GM13976 (cell line): ENCODE measurements around the gene PRKAG2.

ENCODE experiments used
- DNase-seq: peaks from one replicate; pipeline ENCODE4 v3.0.0; 2012; ENCODE audit warnings: low spot score
- CTCF ChIP-seq: IDR thresholded peaks from 2 replicates; pipeline ENCODE4 v1.5.1; 2012; ENCODE audit warnings: borderline replicate concordance, mild to moderate bottlenecking; ENCODE audit not compliant: insufficient read depth; ENCODE audit errors: extremely low read depth, missing control alignments, control extremely low read depth
- in situ Hi-C: fragments of 300-500 bp; cut with MboI; formaldehyde crosslinking; loops from one replicate; pipeline ENCODE4 v1.12.0; 2022; ENCODE audit warnings: low sequenced_read_pairs, mixed read lengths, inconsistent platforms; ENCODE audit not compliant: unreplicated experiment

PRKAG2 gene

DNA sequence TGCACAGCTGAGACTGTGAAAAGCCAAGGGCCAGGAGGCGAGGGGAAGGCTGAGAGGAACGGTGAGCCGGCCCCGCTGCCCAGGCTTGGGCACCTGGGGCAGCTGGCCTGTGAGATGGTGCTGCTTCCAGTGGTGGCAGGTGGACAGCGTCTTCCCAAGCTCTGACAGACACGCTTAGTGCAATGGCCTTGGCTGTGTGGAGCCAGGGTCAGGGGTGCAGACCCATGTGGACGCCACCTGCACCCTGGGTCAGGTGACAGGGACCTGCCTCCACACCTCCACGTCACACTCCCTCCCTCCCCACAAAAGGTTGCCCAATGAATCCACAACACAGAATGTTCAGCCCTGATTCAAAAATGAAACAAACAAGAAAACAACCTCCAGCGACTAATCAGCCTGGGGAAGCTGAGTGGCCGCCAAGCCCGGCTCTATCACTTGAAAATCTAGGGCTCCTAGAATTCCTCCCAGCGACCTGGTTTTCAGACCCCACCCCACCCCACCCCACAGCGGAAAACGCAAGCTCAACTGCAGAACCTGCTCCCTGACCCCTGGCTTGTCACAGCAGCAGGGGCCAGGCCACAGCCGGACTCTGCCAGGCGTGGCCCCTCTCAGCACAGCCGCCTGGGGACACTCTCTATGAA, 54.3 kb downstream of the PRKAG2 start:
- TF ChIP-seq CTCF: no peak
- no peak for DNase-seq
- in situ Hi-C loops: no loop called here

GRCh38 chr7:151821806-151822540, 54.9 kb downstream of the PRKAG2 start:
- in situ Hi-C loops: no loop called here
- DNase-seq: no peak
- TF ChIP-seq CTCF: no peak

GRCh38 chr7:151821226-151821625, 55.7 kb downstream of the PRKAG2 start:
- no peak for DNase-seq

GRCh38 chr7:151820491-151821105, 56.3 kb downstream of the PRKAG2 start:
- in situ Hi-C loops: no loop called here
- DNase-seq: no peak
- TF ChIP-seq CTCF: no peak

More at GRCh38 chr7:151821226-151821625, 55.7 kb downstream of the PRKAG2 start:
- in situ Hi-C loops: no loop called here
- no peak for TF ChIP-seq CTCF

DNA sequence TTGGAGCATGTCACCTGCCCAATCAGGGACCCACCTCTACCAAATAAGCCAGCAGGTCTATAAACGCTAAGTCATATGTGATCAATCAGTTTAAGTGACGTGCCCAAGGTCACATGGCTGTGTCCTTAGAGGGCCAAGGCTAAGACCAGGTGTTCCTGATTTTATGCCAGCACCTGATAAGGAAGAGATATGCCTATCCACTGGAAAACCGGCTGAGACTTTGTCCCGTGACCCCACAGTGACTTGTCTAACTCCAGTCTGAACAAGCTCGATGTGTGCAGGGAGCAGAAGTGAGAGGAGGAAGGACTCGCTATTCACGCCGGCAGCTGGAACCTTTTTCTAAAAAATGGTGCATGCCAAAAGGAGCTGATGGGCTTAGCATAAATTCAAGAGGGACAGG, 57.0 kb downstream of the PRKAG2 start:
- TF ChIP-seq CTCF: no peak
- in situ Hi-C loops: no loop called here
- no peak for DNase-seq

DNA sequence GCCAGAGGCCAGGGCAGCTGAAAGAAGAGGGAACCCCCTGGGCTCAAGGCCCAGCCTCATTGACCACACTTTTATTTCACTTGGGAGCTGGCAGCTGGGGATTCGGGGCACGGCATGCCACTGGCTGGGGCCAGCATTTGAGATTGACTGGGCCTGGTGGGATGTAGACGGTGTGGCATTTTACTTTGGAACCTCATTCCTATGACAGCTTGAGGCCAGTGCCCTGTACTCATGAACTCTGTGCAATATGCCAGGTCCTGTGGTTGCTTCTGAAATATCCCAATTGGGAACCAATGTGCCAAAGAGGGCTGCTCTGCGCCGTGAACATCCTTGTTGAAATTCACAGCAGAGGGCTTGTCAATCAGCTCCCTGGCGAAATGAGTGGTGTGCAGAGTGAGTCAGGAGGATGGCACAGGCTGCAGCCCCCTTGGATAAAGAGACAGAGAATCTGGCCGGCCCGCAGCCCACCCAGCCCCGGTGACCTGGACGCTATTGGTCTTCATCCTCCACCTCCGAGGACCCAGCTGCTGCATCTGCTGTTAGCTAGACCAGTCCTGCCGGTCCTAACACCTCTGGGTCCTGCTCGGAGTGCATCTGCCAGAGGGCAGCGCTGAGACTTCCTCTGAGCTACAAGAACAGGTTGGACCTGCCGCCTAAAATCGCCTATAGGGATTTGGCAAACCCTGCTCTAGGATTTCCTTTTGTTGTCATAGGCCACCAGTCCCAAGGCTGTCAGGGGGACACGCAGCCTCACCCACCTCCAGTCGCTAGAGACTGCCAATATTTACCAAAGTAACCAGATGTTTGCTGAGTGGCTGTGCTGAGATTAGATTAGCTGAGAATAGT, 58.0 kb downstream of the PRKAG2 start:
- TF ChIP-seq CTCF: no peak
- DNase-seq: no peak
- in situ Hi-C loops: no loop called here
